ENCODE measurements around the gene MARCHF2. TPM values are rescaled to one million over a fixed set of nuclear protein-coding genes. Genes with fewer than 3 reads are reported as not detected.

Gene MARCHF2
- total RNA-seq, 5 donors from 2014 or later (not counting 1 experiment from before 2014, with no cell fraction given) = 20.6 to 40.7 (median 35.6) TPM

- H3K27ac Mint-ChIP-seq = no peak overlapping the region
- H3K36me3 Mint-ChIP-seq = peaks cover 51% of the 10 kb centered on the region
- no peak overlapping the region for H3K4me3 Mint-ChIP-seq
- H3K27me3 ChIP-seq (replicated peaks in 1 of 2; ENCODE audit: control insufficient read depth in 2 of 2, extremely low read depth in 1 of 2, insufficient read depth in 2 of 2, low read length in 1 of 2) = no peaks in the 10 kb centered on the region
- H3K27me3 Mint-ChIP-seq = no peaks in the 10 kb centered on the region
- H3K36me3 ChIP-seq (ENCODE audit: control insufficient read depth in 2 of 2, extremely low read depth in 1 of 2, insufficient read depth in 1 of 2, low read length in 1 of 2) = peaks cover 17 to 73% of the 10 kb centered on the region in 2 donors
- no peaks in the 10 kb centered on the region for H3K9me3 ChIP-seq
- ChIA-PET CTCF (no interaction called here), POLR2A (interaction anchor here in 1 of 2 donors (1.3 kb wide), 1 partner anchor 9 kb away, joined by 3 read pairs; no protein-coding TSS in a partner anchor)
- H3K27ac ChIP-seq (ENCODE audit: low read length) = no peak overlapping the region
- H3K4me3 ChIP-seq (ENCODE audit: control insufficient read depth in 1 of 2, extremely low read depth in 1 of 2, low read length in 1 of 2) = no peak overlapping the region
- H3K4me1 ChIP-seq (ENCODE audit: control insufficient read depth in 1 of 2, extremely low read depth in 1 of 2, insufficient read depth in 2 of 2, low read length in 2 of 2) = peaks cover 2 to 16% of the 10 kb centered on the region in 2 experiments
- 92% methylated on average over 11 of the region's 14 CpGs for WGBS (ENCODE audit: insufficient coverage)
- no peak for ATAC-seq (replicated peaks in 1 of 4)
- peaks cover 65 to 67% (median 66%) of the 10 kb centered on the region in 3 donors for H3K4me1 Mint-ChIP-seq
- DNase-seq = no peak
- no peaks in the 10 kb centered on the region for H3K9me3 Mint-ChIP-seq
These were observed 48.8 kb downstream of the MARCHF2 start for GRCh38 chr19:8461891-8462290.

DNA sequence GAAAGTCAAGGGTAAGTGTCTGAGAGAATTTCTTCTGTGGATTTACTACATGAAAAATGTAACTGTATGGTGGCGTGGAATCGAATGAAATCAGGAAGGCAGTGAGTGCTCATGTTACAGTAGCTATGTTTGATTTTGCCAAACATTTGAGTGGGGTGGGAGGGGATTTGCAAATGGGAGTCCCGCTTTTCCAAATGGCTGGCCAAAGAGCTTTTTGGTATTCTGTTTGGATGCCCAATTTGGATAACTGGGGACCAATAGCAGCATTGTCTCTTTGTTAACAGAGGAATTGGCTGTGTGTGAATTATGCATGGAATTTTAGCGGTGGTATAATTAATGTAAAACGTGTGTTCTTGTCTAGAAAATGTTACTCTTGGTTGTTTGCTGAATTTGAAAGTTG is 49.5 kb downstream of the MARCHF2 start:
- H3K27ac Mint-ChIP-seq = no peak overlapping the region
- WGBS (ENCODE audit: insufficient coverage) = 94% methylated on average over 3 of the region's 5 CpGs
- no peaks in the 10 kb centered on the region for H3K27me3 ChIP-seq (replicated peaks in 1 of 2; ENCODE audit: control insufficient read depth in 2 of 2, extremely low read depth in 1 of 2, insufficient read depth in 2 of 2, low read length in 1 of 2)
- DNase-seq = no peak
- peaks cover 2 to 14% of the 10 kb centered on the region in 2 experiments for H3K4me1 ChIP-seq (ENCODE audit: control insufficient read depth in 1 of 2, extremely low read depth in 1 of 2, insufficient read depth in 2 of 2, low read length in 2 of 2)
- H3K4me3 Mint-ChIP-seq = no peak overlapping the region
- ChIA-PET POLR2A (interaction anchor here in 1 of 2 donors (1.3 kb wide), 1 partner anchor 8 kb away, joined by 3 read pairs; no protein-coding TSS in a partner anchor), CTCF (no interaction called here)
- no peaks in the 10 kb centered on the region for H3K9me3 ChIP-seq
- no peak for ATAC-seq (replicated peaks in 1 of 4)
- H3K27ac ChIP-seq (ENCODE audit: low read length) = no peak overlapping the region
- peaks cover 17 to 75% of the 10 kb centered on the region in 2 donors for H3K36me3 ChIP-seq (ENCODE audit: control insufficient read depth in 2 of 2, extremely low read depth in 1 of 2, insufficient read depth in 1 of 2, low read length in 1 of 2)
- no peaks in the 10 kb centered on the region for H3K27me3 Mint-ChIP-seq
- no peak overlapping the region for H3K4me3 ChIP-seq (ENCODE audit: control insufficient read depth in 1 of 2, extremely low read depth in 1 of 2, low read length in 1 of 2)
- no peaks in the 10 kb centered on the region for H3K9me3 Mint-ChIP-seq
- H3K4me1 Mint-ChIP-seq = peaks cover 60 to 72% (median 63%) of the 10 kb centered on the region in 3 donors
- H3K36me3 Mint-ChIP-seq = peaks cover 58% of the 10 kb centered on the region

DNA sequence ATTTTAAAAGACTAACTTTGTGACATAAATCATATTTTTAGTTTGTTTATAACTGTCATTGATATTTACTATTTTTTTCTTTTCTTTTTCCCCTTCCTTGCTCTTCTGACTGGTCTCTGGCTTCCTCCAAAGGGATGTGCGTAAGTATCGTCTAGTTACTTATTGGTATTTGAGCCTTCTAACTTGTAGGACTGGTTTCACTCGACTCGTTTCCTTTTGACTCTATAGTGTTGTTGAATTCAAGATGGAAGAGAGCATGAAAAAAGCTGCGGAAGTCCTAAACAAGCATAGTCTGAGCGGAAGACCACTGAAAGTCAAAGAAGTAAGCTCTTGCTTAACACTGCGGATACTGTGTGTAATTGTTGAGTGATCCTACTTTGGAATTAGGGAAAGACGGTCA is 50.3 kb downstream of the MARCHF2 start:
- Histone ChIP-seq H3K4me3 (ENCODE audit: control insufficient read depth in 1 of 2, extremely low read depth in 1 of 2, low read length in 1 of 2) (no peak overlapping the region), H3K36me3 (ENCODE audit: control insufficient read depth in 2 of 2, extremely low read depth in 1 of 2, insufficient read depth in 1 of 2, low read length in 1 of 2) (peaks cover 19 to 75% of the 10 kb centered on the region in 2 donors), H3K27me3 (replicated peaks in 1 of 2; ENCODE audit: control insufficient read depth in 2 of 2, extremely low read depth in 1 of 2, insufficient read depth in 2 of 2, low read length in 1 of 2) (no peaks in the 10 kb centered on the region), H3K27ac (ENCODE audit: low read length) (no peak overlapping the region), H3K4me1 (ENCODE audit: control insufficient read depth in 1 of 2, extremely low read depth in 1 of 2, insufficient read depth in 2 of 2, low read length in 2 of 2) (peaks cover 0 to 12% of the 10 kb centered on the region in 2 experiments), H3K9me3 (no peaks in the 10 kb centered on the region)
- Mint-ChIP-seq H3K4me3 (no peak overlapping the region), H3K4me1 (peaks cover 55 to 70% (median 59%) of the 10 kb centered on the region in 3 donors), H3K9me3 (no peaks in the 10 kb centered on the region), H3K36me3 (peaks cover 61% of the 10 kb centered on the region), H3K27me3 (no peaks in the 10 kb centered on the region), H3K27ac (no peak overlapping the region)
- no peak for ATAC-seq (replicated peaks in 1 of 4)
- POLR2A ChIA-PET = no interaction called here
- WGBS (ENCODE audit: insufficient coverage) = 95% methylated on average over 5 of the region's 8 CpGs
- DNase-seq = no peak
- CTCF ChIA-PET = no interaction called here

DNA sequence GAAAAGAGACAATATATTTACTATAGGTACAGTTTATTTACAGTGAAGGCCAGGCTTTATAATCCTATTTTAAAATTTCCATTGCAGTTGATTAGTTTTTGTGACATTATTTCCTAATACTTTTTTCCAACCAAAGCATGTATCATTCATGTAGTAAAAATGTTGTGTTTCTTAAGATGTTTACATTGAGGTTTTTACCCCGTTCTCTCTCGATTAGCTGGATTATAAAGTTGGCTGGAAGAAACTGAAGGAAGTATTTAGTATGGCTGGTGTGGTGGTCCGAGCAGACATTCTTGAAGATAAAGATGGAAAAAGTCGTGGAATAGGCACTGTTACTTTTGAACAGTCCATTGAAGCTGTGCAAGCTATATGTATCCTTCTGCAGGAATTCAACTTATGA is 52.9 kb downstream of the MARCHF2 start:
- Mint-ChIP-seq H3K4me3 (no peak overlapping the region), H3K4me1 (peaks cover 38 to 52% (median 41%) of the 10 kb centered on the region in 3 donors), H3K36me3 (peaks cover 78% of the 10 kb centered on the region), H3K27ac (peak overlapping the region in 1 of 2 donors; percentile 24), H3K27me3 (no peaks in the 10 kb centered on the region), H3K9me3 (no peaks in the 10 kb centered on the region)
- no peak overlapping the region for H3K4me3 ChIP-seq (ENCODE audit: control insufficient read depth in 1 of 2, extremely low read depth in 1 of 2, low read length in 1 of 2)
- WGBS (ENCODE audit: insufficient coverage) = 98% methylated on average over 4 of the region's 4 CpGs
- H3K9me3 ChIP-seq = no peaks in the 10 kb centered on the region
- H3K27ac ChIP-seq (ENCODE audit: low read length) = no peak overlapping the region
- H3K4me1 ChIP-seq (ENCODE audit: control insufficient read depth in 1 of 2, extremely low read depth in 1 of 2, insufficient read depth in 2 of 2, low read length in 2 of 2) = peaks cover 0 to 5% of the 10 kb centered on the region in 2 experiments
- no peak for DNase-seq
- peaks cover 31 to 93% of the 10 kb centered on the region in 2 donors for H3K36me3 ChIP-seq (ENCODE audit: control insufficient read depth in 2 of 2, extremely low read depth in 1 of 2, insufficient read depth in 1 of 2, low read length in 1 of 2)
- H3K27me3 ChIP-seq (replicated peaks in 1 of 2; ENCODE audit: control insufficient read depth in 2 of 2, extremely low read depth in 1 of 2, insufficient read depth in 2 of 2, low read length in 1 of 2) = no peaks in the 10 kb centered on the region
- no peak for ATAC-seq (replicated peaks in 1 of 4)
- ChIA-PET CTCF (no interaction called here), POLR2A (no interaction called here)

- Histone ChIP-seq H3K4me3 (ENCODE audit: control insufficient read depth in 1 of 2, extremely low read depth in 1 of 2, low read length in 1 of 2) (no peak overlapping the region), H3K27me3 (replicated peaks in 1 of 2; ENCODE audit: control insufficient read depth in 2 of 2, extremely low read depth in 1 of 2, insufficient read depth in 2 of 2, low read length in 1 of 2) (no peaks in the 10 kb centered on the region), H3K4me1 (ENCODE audit: control insufficient read depth in 1 of 2, extremely low read depth in 1 of 2, insufficient read depth in 2 of 2, low read length in 2 of 2) (no peaks in the 10 kb centered on the region), H3K9me3 (no peaks in the 10 kb centered on the region), H3K27ac (ENCODE audit: low read length) (no peak overlapping the region), H3K36me3 (ENCODE audit: control insufficient read depth in 2 of 2, extremely low read depth in 1 of 2, insufficient read depth in 1 of 2, low read length in 1 of 2) (peaks cover 29 to 97% of the 10 kb centered on the region in 2 donors)
- no peaks in the 10 kb centered on the region for H3K9me3 Mint-ChIP-seq
- ChIA-PET CTCF (no interaction called here), POLR2A (no interaction called here)
- H3K4me1 Mint-ChIP-seq = peaks cover 25 to 35% (median 27%) of the 10 kb centered on the region in 3 donors
- no peak overlapping the region for H3K4me3 Mint-ChIP-seq
- H3K36me3 Mint-ChIP-seq = peaks cover 72% of the 10 kb centered on the region
- ATAC-seq (replicated peaks in 1 of 4) = no peak
- H3K27ac Mint-ChIP-seq = no peak overlapping the region
- DNase-seq = no peak
- WGBS (ENCODE audit: insufficient coverage) = 86% methylated on average over 1 of the region's 3 CpGs
- H3K27me3 Mint-ChIP-seq = no peaks in the 10 kb centered on the region
These were observed 55.0 kb downstream of the MARCHF2 start for GRCh38 chr19:8468124-8468523.

DNA sequence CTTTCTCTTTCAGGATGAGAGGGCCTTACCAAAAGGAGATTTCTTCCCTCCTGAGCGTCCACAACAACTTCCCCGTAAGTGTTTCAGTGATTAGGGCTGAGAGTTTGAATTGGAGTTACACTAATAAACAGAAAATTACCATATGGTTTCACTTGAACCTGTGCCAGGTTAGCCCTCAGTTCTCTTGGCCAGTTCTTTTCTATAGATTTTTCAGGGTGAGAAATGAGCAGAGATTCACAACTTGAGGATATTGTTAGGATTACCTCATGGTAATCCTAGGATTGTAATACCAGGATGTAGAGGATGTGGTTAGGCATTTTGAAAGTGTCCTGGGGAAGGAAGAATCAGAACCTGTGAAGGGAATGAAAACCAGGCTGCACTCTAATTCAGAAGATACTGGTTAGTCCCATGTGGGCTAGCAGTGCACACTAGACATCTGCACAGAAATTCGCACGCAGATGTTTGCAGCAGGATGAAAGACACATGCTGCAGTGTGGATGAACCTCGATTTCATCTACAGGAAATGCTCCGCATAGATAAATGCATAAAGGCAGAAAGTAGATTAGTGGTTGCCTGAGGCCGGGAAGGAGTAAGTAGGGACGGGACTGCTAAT is 55.8 kb downstream of the MARCHF2 start:
- WGBS (ENCODE audit: insufficient coverage) = 78% methylated on average over 3 of the region's 8 CpGs
- H3K27me3 Mint-ChIP-seq = no peaks in the 10 kb centered on the region
- ChIA-PET POLR2A (no interaction called here), CTCF (no interaction called here)
- no peak overlapping the region for H3K4me3 ChIP-seq (ENCODE audit: control insufficient read depth in 1 of 2, extremely low read depth in 1 of 2, low read length in 1 of 2)
- peak overlapping the region; percentile 36 to 65 for H3K27ac Mint-ChIP-seq
- no peak overlapping the region for H3K27ac ChIP-seq (ENCODE audit: low read length)
- no peak overlapping the region for H3K4me3 Mint-ChIP-seq
- no peak for ATAC-seq (replicated peaks in 1 of 4)
- peaks cover 27 to 38% (median 28%) of the 10 kb centered on the region in 3 donors for H3K4me1 Mint-ChIP-seq
- H3K36me3 Mint-ChIP-seq = peaks cover 71% of the 10 kb centered on the region
- H3K4me1 ChIP-seq (ENCODE audit: control insufficient read depth in 1 of 2, extremely low read depth in 1 of 2, insufficient read depth in 2 of 2, low read length in 2 of 2) = no peaks in the 10 kb centered on the region
- H3K27me3 ChIP-seq (replicated peaks in 1 of 2; ENCODE audit: control insufficient read depth in 2 of 2, extremely low read depth in 1 of 2, insufficient read depth in 2 of 2, low read length in 1 of 2) = no peaks in the 10 kb centered on the region
- no peak for DNase-seq
- H3K9me3 ChIP-seq = no peaks in the 10 kb centered on the region
- H3K9me3 Mint-ChIP-seq = no peaks in the 10 kb centered on the region
- H3K36me3 ChIP-seq (ENCODE audit: control insufficient read depth in 2 of 2, extremely low read depth in 1 of 2, insufficient read depth in 1 of 2, low read length in 1 of 2) = peaks cover 26 to 95% of the 10 kb centered on the region in 2 donors
